Activated T-helper 17 cell treated with anti-CD3 and anti-CD28 coated beads, Interleukin-2, amount 50 U/mL, for 72 hours (primary cell): ENCODE measurements around the gene RELL1. TPM values are rescaled to one million over a fixed set of nuclear protein-coding genes. Genes with fewer than 3 reads are reported as not detected.

ENCODE experiments used
- ATAC-seq: fragments of 150-1000 bp; cut with Tn5 transposase; replicated peaks from 2 replicates; pipeline ENCODE4 v1.10.0; 2021; ENCODE audit warnings: mild to moderate bottlenecking, moderate library complexity
- H3K27ac Mint-ChIP-seq: one replicate; pipeline ENCODE4 v1.8.0; 2022; ENCODE audit warnings: mixed read lengths
- H3K27me3 Mint-ChIP-seq: one replicate; pipeline ENCODE4 v1.8.0; 2022; ENCODE audit warnings: mixed read lengths
- H3K36me3 Mint-ChIP-seq: one replicate; pipeline ENCODE4 v1.8.0; 2022; ENCODE audit warnings: low read depth, mild to moderate bottlenecking, mixed read lengths
- H3K4me1 Mint-ChIP-seq: one replicate; pipeline ENCODE4 v1.8.0; 2022; ENCODE audit warnings: mixed read lengths
- H3K4me3 Mint-ChIP-seq: one replicate; pipeline ENCODE4 v1.8.0; 2022; ENCODE audit warnings: mild to moderate bottlenecking, mixed read lengths
- H3K9me3 Mint-ChIP-seq: one replicate; pipeline ENCODE4 v1.8.0; 2022; ENCODE audit warnings: mixed read lengths
- total RNA-seq, 2 donors: library from RNA; stranded (reverse); gene quantifications; one replicate each; pipeline ENCODE4 v1.2.3, GENCODE V29; 2022

RELL1 gene
- total RNA-seq, 2 donors from 2014 or later = 15.5 to 20.8 TPM

GRCh38 chr4:37561196-37561802 is 124.9 kb downstream of the RELL1 start:
- Mint-ChIP-seq H3K4me3 (no peak overlapping the region), H3K4me1 (no peaks in the 10 kb centered on the region), H3K27ac (no peak overlapping the region), H3K36me3 (no peaks in the 10 kb centered on the region), H3K9me3 (peaks cover 3% of the 10 kb centered on the region), H3K27me3 (no peaks in the 10 kb centered on the region)
- no peak for ATAC-seq

Other genes starting within 250 kb of the RELL1 start
- 10 to 100 TPM; 42.2 to 67.0 TPM for gene PGM2, start 140.3 kb upstream of the RELL1 start, total RNA-seq
- 10 to 100 TPM; 29.9 to 39.0 TPM for gene TBC1D1, start 204.7 kb upstream of the RELL1 start, total RNA-seq